ENCODE results near the gene CTNNA3. TPM values are rescaled to one million over a fixed set of nuclear protein-coding genes. Genes with fewer than 3 reads are reported as not detected.

Gene CTNNA3
- total RNA-seq, 6 experiments from 2014 or later, result 0.19 to 3.6 (median 1.2) TPM

GRCh38 chr10:65903620-65904019 lies 1792.4 kb downstream of the CTNNA3 start:
- Histone ChIP-seq H3K4me1 (no peaks in the 10 kb centered on the region), H3K36me3 (no peaks in the 10 kb centered on the region), H3K4me3 (no peak overlapping the region), H3K27me3 (no peaks in the 10 kb centered on the region), H3K27ac (no peak overlapping the region), H3K9me3 (no peaks in the 10 kb centered on the region)
- WGBS (ENCODE audit: insufficient coverage, low coverage, low lambda C conversion rate, missing lambda C conversion rate), result 78% methylated on average over 4 of the region's 4 CpGs
- intact Hi-C loops (cut with DNase I), result no loop called here
- DNase-seq (no peak), ATAC-seq (no peak)
- TF ChIP-seq POLR2A (IDR thresholded peaks at IDR 0.05), result no peak
- no peak for TF ChIP-seq CTCF (IDR thresholded peaks at IDR 0.05)

GRCh38 chr10:65900271-65900670 lies 1795.7 kb downstream of the CTNNA3 start:
- H3K9me3 ChIP-seq, result no peaks in the 10 kb centered on the region
- 71% methylated on average over 7 of the region's 7 CpGs for WGBS (ENCODE audit: insufficient coverage, low coverage, low lambda C conversion rate, missing lambda C conversion rate)
- H3K36me3 ChIP-seq, result no peaks in the 10 kb centered on the region
- H3K27me3 ChIP-seq, result no peaks in the 10 kb centered on the region
- no peak overlapping the region for H3K4me3 ChIP-seq
- DNase-seq (no peak), ATAC-seq (no peak)
- H3K4me1 ChIP-seq, result no peaks in the 10 kb centered on the region
- TF ChIP-seq CTCF (IDR thresholded peaks at IDR 0.05) (no peak), POLR2A (IDR thresholded peaks at IDR 0.05) (no peak)
- no peak overlapping the region for H3K27ac ChIP-seq
- intact Hi-C loops (cut with DNase I), result no loop called here

- ATAC-seq, result no peak
- Histone ChIP-seq H3K4me1 (no peaks in the 10 kb centered on the region), H3K27me3 (no peaks in the 10 kb centered on the region), H3K36me3 (no peaks in the 10 kb centered on the region), H3K27ac (no peak overlapping the region), H3K4me3 (no peak overlapping the region), H3K9me3 (no peaks in the 10 kb centered on the region)
- TF ChIP-seq CTCF (IDR thresholded peaks at IDR 0.05) (no peak), POLR2A (IDR thresholded peaks at IDR 0.05) (no peak)
- intact Hi-C loops (cut with DNase I), result no loop called here
- DNase-seq, result no peak
- 35% methylated on average over 1 of the region's 1 CpG for WGBS (ENCODE audit: insufficient coverage, low coverage, low lambda C conversion rate, missing lambda C conversion rate)
Measured at GRCh38 chr10:65898055-65898454, 1797.9 kb downstream of the CTNNA3 start.

- 72% methylated on average over 7 of the region's 7 CpGs for WGBS (ENCODE audit: insufficient coverage, low coverage, low lambda C conversion rate, missing lambda C conversion rate)
- TF ChIP-seq POLR2A (IDR thresholded peaks at IDR 0.05) (no peak), CTCF (IDR thresholded peaks at IDR 0.05) (no peak)
- Histone ChIP-seq H3K4me3 (no peak overlapping the region), H3K9me3 (peaks cover 0 to 2% (median 0%) of the 10 kb centered on the region in 4 donors), H3K36me3 (no peaks in the 10 kb centered on the region), H3K27me3 (no peaks in the 10 kb centered on the region), H3K4me1 (no peaks in the 10 kb centered on the region), H3K27ac (no peak overlapping the region)
- intact Hi-C loops (cut with DNase I), result no loop called here
- DNase-seq, result no peak
- no peak for ATAC-seq
Measured at GRCh38 chr10:65894961-65895360, 1801.0 kb downstream of the CTNNA3 start.

GRCh38 chr10:65894379-65894778 lies 1801.6 kb downstream of the CTNNA3 start:
- H3K9me3 ChIP-seq, result peaks cover 0 to 2% (median 0%) of the 10 kb centered on the region in 4 donors
- H3K27me3 ChIP-seq, result no peaks in the 10 kb centered on the region
- no peak overlapping the region for H3K4me3 ChIP-seq
- intact Hi-C loops (cut with DNase I), result no loop called here
- H3K36me3 ChIP-seq, result no peaks in the 10 kb centered on the region
- ATAC-seq (peak in 1 of 4 donors; percentile 62), DNase-seq (no peak)
- TF ChIP-seq POLR2A (IDR thresholded peaks at IDR 0.05), result no peak
- TF ChIP-seq CTCF (IDR thresholded peaks at IDR 0.05), result no peak
- WGBS (ENCODE audit: insufficient coverage, low coverage, low lambda C conversion rate, missing lambda C conversion rate), result 71% methylated on average over 4 of the region's 4 CpGs
- H3K27ac ChIP-seq, result no peak overlapping the region
- no peaks in the 10 kb centered on the region for H3K4me1 ChIP-seq

Data from right lobe of liver (tissue), 6 donors.